Small intestine (tissue), 7 donors: ENCODE data around the gene TESPA1. TPM values are rescaled to one million over a fixed set of nuclear protein-coding genes. Genes with fewer than 3 reads are reported as not detected.

ENCODE experiments used
- DNase-seq, 2 donors: peaks; one replicate each; pipeline versions ENCODE4 v3.0.0 to v3.0.0-alpha.2; 2013
- FAIRE-seq: peaks from 2 replicates; lab custom pipeline; 2012; peaks lifted over from hg19 to GRCh38; lab: Jason Lieb, UNC
- H3K27ac ChIP-seq, 3 donors: one replicate each; pipeline ENCODE4 v1.5.1; 2013; ENCODE audit warnings: low read length in 2 of 3, mild to moderate bottlenecking in 2 of 3, control low read depth in 1 of 3, inconsistent platforms in 1 of 3, low read depth in 1 of 3, moderate library complexity in 1 of 3
- H3K27me3 ChIP-seq, 3 donors: one replicate each; pipeline ENCODE4 v1.6.1; 2013; ENCODE audit warnings: low read length in 3 of 3, inconsistent platforms in 1 of 3; ENCODE audit not compliant: control insufficient read depth in 3 of 3, insufficient read depth in 3 of 3
- H3K36me3 ChIP-seq, 3 donors: one replicate each; pipeline ENCODE4 v1.6.1; 2013; ENCODE audit warnings: low read length in 3 of 3, inconsistent platforms in 1 of 3, low read depth in 1 of 3, mild to moderate bottlenecking in 1 of 3, moderate library complexity in 1 of 3; ENCODE audit not compliant: control insufficient read depth in 3 of 3, insufficient read depth in 2 of 3
- H3K4me1 ChIP-seq, 3 donors: one replicate each; pipeline ENCODE4 v1.6.1; 2013; ENCODE audit warnings: low read length in 2 of 3, inconsistent platforms in 1 of 3, low read depth in 1 of 3, mild to moderate bottlenecking in 1 of 3, moderate library complexity in 1 of 3; ENCODE audit not compliant: control insufficient read depth in 3 of 3, insufficient read depth in 2 of 3
- H3K4me3 ChIP-seq, 3 donors: one replicate each; pipeline ENCODE4 v1.5.1; 2013; ENCODE audit warnings: low read length in 3 of 3, control low read depth in 1 of 3, inconsistent platforms in 1 of 3, low read depth in 1 of 3, mild to moderate bottlenecking in 1 of 3, moderate library complexity in 1 of 3
- H3K9me3 ChIP-seq, 2 donors: one replicate each; pipeline ENCODE4 v1.6.1; 2013; ENCODE audit warnings: low read depth in 1 of 2, low read length in 1 of 2; ENCODE audit not compliant: control insufficient read depth in 2 of 2, insufficient read depth in 1 of 2
- WGBS, 3 donors: extraction: QIAGEN DNeasy Blood & Tissue Kit; methylation state at CpG; one replicate each; pipeline ENCODE4 v1.1.7; 2013; 5-methylcytosine and 5-hydroxymethylcytosine counted together
- polyA plus RNA-seq, 4 donors: library from polyadenylated mRNA; stranded (reverse) in 3 of 4; unstranded in 1 of 4; fragments of 200-250 nt in 3 of 4; fragments of 120-200 nt in 1 of 4; gene quantifications; one replicate each; pipeline versions ENCODE4 v1.2.1 to v1.2.3, GENCODE V29; 2013
- donor health status: healthy with polysubstance abuse.
- donor health status: control.
- donor health status: control.
- donor health status: Bipolar disorder and iron deficiency.
- donor health status: healthy.

Gene TESPA1
- polyA plus RNA-seq, 4 donors, result 0.45 to 1.6 (median 0.97) TPM

DNA sequence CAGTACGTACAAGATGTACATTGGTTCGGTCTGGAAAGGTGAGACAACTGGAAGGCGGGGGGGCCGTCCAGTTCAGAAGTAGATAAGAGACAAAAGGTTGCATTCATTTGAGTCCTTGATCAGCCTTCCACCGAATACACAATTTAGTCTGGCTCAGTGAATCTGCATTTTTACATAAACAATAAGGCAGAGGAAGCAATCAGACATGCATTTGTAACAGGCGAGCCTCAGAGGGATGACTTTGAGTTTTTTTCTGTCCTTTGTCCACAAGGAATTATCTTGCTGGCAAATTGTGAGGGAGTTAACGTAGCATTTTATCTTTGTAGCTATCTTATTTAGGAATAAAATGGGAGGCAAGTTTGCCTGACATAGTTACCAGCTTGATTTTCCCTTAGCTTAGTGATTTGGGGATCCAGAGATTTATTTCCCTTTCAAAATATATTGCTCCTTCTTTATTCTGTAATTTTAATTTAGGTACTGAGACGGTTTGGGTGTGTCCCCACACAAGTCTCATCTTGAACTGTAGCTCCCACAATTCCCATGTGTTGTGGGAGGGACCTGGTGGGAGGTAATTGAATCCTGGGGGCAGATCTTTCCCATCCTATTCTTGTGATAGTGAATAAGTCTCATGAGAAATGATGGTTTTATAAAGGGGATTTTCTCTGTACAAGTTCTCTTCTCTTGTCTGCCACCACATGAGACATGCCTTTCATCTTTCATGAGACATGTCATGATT is 59.4 kb downstream of the TESPA1 start:
- DNase-seq, result no peak
- Histone ChIP-seq H3K27ac (no peak overlapping the region), H3K27me3 (no peaks in the 10 kb centered on the region), H3K4me1 (no peaks in the 10 kb centered on the region), H3K36me3 (no peaks in the 10 kb centered on the region), H3K4me3 (no peak overlapping the region), H3K9me3 (peaks cover 0 to 4% of the 10 kb centered on the region in 2 donors)
- no peak for FAIRE-seq
- 54 to 58% (median 55%) methylated on average over 8 of the region's 8 CpGs for WGBS, 3 donors

DNA sequence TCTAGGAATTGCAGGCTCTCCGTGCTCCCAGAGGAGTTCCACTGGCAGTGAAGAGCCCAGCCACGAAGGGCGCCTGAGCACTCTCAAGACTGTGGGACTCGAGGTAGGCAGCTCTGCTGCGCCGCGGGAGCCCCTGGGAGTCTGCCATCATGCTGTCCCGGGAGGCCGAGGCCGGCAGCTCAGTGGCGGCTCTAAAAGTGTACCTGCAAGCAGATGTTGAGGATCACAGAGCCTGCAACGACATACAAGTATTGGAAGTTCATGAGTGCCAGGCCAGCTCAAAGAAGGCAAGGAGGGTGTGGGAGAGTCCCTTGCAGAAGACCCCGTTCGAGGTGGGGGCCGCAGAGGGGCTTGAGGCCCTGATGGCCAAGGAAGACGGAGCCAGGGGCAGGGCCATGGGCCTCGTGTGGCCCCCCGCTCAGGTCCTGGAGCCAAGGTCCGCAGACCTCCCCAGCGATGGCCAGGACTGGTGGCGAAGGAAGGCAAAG is 67.5 kb downstream of the TESPA1 start:
- Histone ChIP-seq H3K9me3 (no peaks in the 10 kb centered on the region), H3K36me3 (no peaks in the 10 kb centered on the region), H3K4me3 (no peak overlapping the region), H3K27me3 (no peaks in the 10 kb centered on the region), H3K27ac (no peak overlapping the region), H3K4me1 (no peaks in the 10 kb centered on the region)
- FAIRE-seq, result no peak
- 83 to 89% (median 84%) methylated on average over 20 to 21 of the region's 21 CpGs for WGBS, 3 donors
- no peak for DNase-seq

Other genes with a start within 250 kb of the TESPA1 start
- not detected for gene MUCL1, start 130.2 kb downstream of the TESPA1 start, polyA plus RNA-seq
- gene NEUROD4, start 35.2 kb upstream of the TESPA1 start, polyA plus RNA-seq, result not detected
- under 1 TPM in 1 of 4 donors, not detected in 3; 0.01 TPM for gene OR9K2, start 141.6 kb upstream of the TESPA1 start, polyA plus RNA-seq
- gene OR10A7, start 236.3 kb upstream of the TESPA1 start, polyA plus RNA-seq, result not detected